ENCODE data around the gene FMOD.

DNA sequence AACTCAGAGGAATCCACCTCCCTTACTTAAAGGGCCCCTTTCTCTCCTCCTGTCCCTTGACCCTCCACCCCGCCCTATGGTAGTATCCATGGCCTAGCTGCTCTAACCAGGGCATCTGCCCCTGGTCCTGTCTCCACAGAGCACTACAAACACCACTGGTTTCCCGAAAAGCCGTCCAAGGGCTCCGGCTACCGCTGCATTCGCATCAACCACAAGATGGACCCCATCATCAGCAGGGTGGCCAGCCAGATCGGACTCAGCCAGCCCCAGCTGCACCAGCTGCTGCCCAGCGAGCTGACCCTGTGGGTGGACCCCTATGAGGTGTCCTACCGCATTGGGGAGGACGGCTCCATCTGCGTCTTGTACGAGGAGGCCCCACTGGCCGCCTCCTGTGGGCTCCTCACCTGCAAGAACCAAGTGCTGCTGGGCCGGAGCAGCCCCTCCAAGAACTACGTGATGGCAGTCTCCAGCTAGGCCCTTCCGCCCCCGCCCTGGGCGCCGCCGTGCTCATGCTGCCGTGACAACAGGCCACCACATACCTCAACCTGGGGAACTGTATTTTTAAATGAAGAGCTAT, 43.9 kb downstream of the FMOD start:
- no peak for TF ChIP-seq CTCF (IDR thresholded peaks at IDR 0.05)
- no peak for TF ChIP-seq POLR2A (IDR thresholded peaks at IDR 0.05)

All from right lobe of liver (tissue), 4 donors.